ENCODE data around the gene PCED1B.

DNA sequence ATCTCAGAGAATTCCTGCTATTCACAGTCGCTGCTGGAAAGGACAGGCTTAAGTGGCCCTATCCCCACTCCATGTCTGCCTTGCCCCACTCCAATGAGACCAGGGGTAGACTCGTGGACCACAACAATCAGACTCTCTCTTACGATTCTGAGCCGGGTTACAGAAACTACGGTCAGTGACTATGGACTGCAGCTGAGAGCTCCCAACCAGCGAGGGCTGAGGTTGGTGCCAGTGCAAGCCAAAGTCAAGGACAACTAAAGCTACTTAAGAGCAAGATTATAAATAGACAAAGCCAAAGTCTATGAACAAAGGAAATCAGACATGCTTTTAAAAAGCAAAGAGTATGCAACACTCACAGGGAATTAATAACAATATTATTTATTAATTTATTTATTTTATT, 18.7 kb downstream of the PCED1B start:
- TF ChIP-seq, protein P1, sequence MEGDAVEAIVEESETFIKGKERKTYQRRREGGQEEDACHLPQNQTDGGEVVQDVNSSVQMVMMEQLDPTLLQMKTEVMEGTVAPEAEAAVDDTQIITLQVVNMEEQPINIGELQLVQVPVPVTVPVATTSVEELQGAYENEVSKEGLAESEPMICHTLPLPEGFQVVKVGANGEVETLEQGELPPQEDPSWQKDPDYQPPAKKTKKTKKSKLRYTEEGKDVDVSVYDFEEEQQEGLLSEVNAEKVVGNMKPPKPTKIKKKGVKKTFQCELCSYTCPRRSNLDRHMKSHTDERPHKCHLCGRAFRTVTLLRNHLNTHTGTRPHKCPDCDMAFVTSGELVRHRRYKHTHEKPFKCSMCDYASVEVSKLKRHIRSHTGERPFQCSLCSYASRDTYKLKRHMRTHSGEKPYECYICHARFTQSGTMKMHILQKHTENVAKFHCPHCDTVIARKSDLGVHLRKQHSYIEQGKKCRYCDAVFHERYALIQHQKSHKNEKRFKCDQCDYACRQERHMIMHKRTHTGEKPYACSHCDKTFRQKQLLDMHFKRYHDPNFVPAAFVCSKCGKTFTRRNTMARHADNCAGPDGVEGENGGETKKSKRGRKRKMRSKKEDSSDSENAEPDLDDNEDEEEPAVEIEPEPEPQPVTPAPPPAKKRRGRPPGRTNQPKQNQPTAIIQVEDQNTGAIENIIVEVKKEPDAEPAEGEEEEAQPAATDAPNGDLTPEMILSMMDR (IDR thresholded peaks at IDR 0.05): no peak
- TF ChIP-seq POLR2A (IDR thresholded peaks at IDR 0.05): no peak
